ENCODE results near the gene L3MBTL3.

L3MBTL3 gene

GRCh38 chr6:130026859-130027258 is 8.5 kb downstream of the L3MBTL3 start:
- Histone ChIP-seq H3K27me3 (ENCODE audit: control insufficient read depth, insufficient read depth, low read length) (no peaks in the 10 kb centered on the region), H3K9me3 (ENCODE audit: control insufficient read depth, insufficient read depth, low read length) (no peaks in the 10 kb centered on the region), H3K27ac (ENCODE audit: low read length) (no peak overlapping the region), H3K4me3 (ENCODE audit: low read length) (no peak overlapping the region), H3K36me3 (ENCODE audit: control insufficient read depth, insufficient read depth, low read length) (no peaks in the 10 kb centered on the region), H3K4me1 (ENCODE audit: control insufficient read depth, insufficient read depth, low read length) (no peaks in the 10 kb centered on the region)
- WGBS (ENCODE audit: insufficient coverage, insufficient read length): no CpG with 5 or more reads among the region's 2 CpGs
- DNase-seq (ENCODE audit: low read depth, low spot score): no peak

- Histone ChIP-seq H3K4me3 (ENCODE audit: low read length) (no peak overlapping the region), H3K27ac (ENCODE audit: low read length) (no peak overlapping the region), H3K36me3 (ENCODE audit: control insufficient read depth, insufficient read depth, low read length) (no peaks in the 10 kb centered on the region), H3K9me3 (ENCODE audit: control insufficient read depth, insufficient read depth, low read length) (no peaks in the 10 kb centered on the region), H3K4me1 (ENCODE audit: control insufficient read depth, insufficient read depth, low read length) (no peaks in the 10 kb centered on the region), H3K27me3 (ENCODE audit: control insufficient read depth, insufficient read depth, low read length) (no peaks in the 10 kb centered on the region)
- DNase-seq (ENCODE audit: low read depth, low spot score): no peak
- WGBS (ENCODE audit: insufficient coverage, insufficient read length): no CpG with 5 or more reads among the region's 1 CpG
These were observed 9.6 kb downstream of the L3MBTL3 start for GRCh38 chr6:130027948-130028347.

- DNase-seq (ENCODE audit: low read depth, low spot score): no peak
- Histone ChIP-seq H3K27ac (ENCODE audit: low read length) (no peak overlapping the region), H3K4me1 (ENCODE audit: control insufficient read depth, insufficient read depth, low read length) (no peaks in the 10 kb centered on the region), H3K36me3 (ENCODE audit: control insufficient read depth, insufficient read depth, low read length) (no peaks in the 10 kb centered on the region), H3K4me3 (ENCODE audit: low read length) (no peak overlapping the region), H3K9me3 (ENCODE audit: control insufficient read depth, insufficient read depth, low read length) (no peaks in the 10 kb centered on the region), H3K27me3 (ENCODE audit: control insufficient read depth, insufficient read depth, low read length) (no peaks in the 10 kb centered on the region)
- no CpG with 5 or more reads among the region's 6 CpGs for WGBS (ENCODE audit: insufficient coverage, insufficient read length)
These were observed 10.8 kb downstream of the L3MBTL3 start for GRCh38 chr6:130029163-130029562.

- Histone ChIP-seq H3K4me3 (ENCODE audit: low read length) (no peak overlapping the region), H3K9me3 (ENCODE audit: control insufficient read depth, insufficient read depth, low read length) (no peaks in the 10 kb centered on the region; the same call in 1 of the 2 replicates), H3K27me3 (ENCODE audit: control insufficient read depth, insufficient read depth, low read length) (no peaks in the 10 kb centered on the region), H3K27ac (ENCODE audit: low read length) (no peak overlapping the region), H3K36me3 (ENCODE audit: control insufficient read depth, insufficient read depth, low read length) (no peaks in the 10 kb centered on the region), H3K4me1 (ENCODE audit: control insufficient read depth, insufficient read depth, low read length) (peaks cover 3% of the 10 kb centered on the region; the same call in 1 of the 2 replicates)
- no peak for DNase-seq (ENCODE audit: low read depth, low spot score)
- 100% methylated on average over 1 of the region's 9 CpGs for WGBS (ENCODE audit: insufficient coverage, insufficient read length)
These were observed 14.5 kb downstream of the L3MBTL3 start for GRCh38 chr6:130032758-130033340.

GRCh38 chr6:130033949-130034348 is 15.6 kb downstream of the L3MBTL3 start:
- no peak overlapping the region for H3K4me3 ChIP-seq (ENCODE audit: low read length)
- no CpG with 5 or more reads among the region's 5 CpGs for WGBS (ENCODE audit: insufficient coverage, insufficient read length)
- H3K9me3 ChIP-seq (ENCODE audit: control insufficient read depth, insufficient read depth, low read length): no peaks in the 10 kb centered on the region; the same call in 1 of the 2 replicates
- no peak for DNase-seq (ENCODE audit: low read depth, low spot score)
- no peaks in the 10 kb centered on the region for H3K27me3 ChIP-seq (ENCODE audit: control insufficient read depth, insufficient read depth, low read length)
- peaks cover 3% of the 10 kb centered on the region; the same call in 1 of the 2 replicates for H3K4me1 ChIP-seq (ENCODE audit: control insufficient read depth, insufficient read depth, low read length)
- H3K27ac ChIP-seq (ENCODE audit: low read length): no peak overlapping the region
- H3K36me3 ChIP-seq (ENCODE audit: control insufficient read depth, insufficient read depth, low read length): no peaks in the 10 kb centered on the region

- Histone ChIP-seq H3K27me3 (ENCODE audit: control insufficient read depth, insufficient read depth, low read length) (no peaks in the 10 kb centered on the region), H3K4me1 (ENCODE audit: control insufficient read depth, insufficient read depth, low read length) (peaks cover 3% of the 10 kb centered on the region; the same call in 1 of the 2 replicates), H3K9me3 (ENCODE audit: control insufficient read depth, insufficient read depth, low read length) (no peaks in the 10 kb centered on the region; the same call in 1 of the 2 replicates), H3K4me3 (ENCODE audit: low read length) (no peak overlapping the region), H3K27ac (ENCODE audit: low read length) (no peak overlapping the region), H3K36me3 (ENCODE audit: control insufficient read depth, insufficient read depth, low read length) (no peaks in the 10 kb centered on the region)
- no peak for DNase-seq (ENCODE audit: low read depth, low spot score)
- WGBS (ENCODE audit: insufficient coverage, insufficient read length): 100% methylated on average over 1 of the region's 11 CpGs
These were observed 16.2 kb downstream of the L3MBTL3 start for GRCh38 chr6:130034378-130035146.

- peaks cover 3% of the 10 kb centered on the region; the same call in 1 of the 2 replicates for H3K4me1 ChIP-seq (ENCODE audit: control insufficient read depth, insufficient read depth, low read length)
- DNase-seq (ENCODE audit: low read depth, low spot score): no peak
- no peaks in the 10 kb centered on the region for H3K36me3 ChIP-seq (ENCODE audit: control insufficient read depth, insufficient read depth, low read length)
- no CpG with 5 or more reads among the region's 2 CpGs for WGBS (ENCODE audit: insufficient coverage, insufficient read length)
- no peak overlapping the region for H3K27ac ChIP-seq (ENCODE audit: low read length)
- H3K9me3 ChIP-seq (ENCODE audit: control insufficient read depth, insufficient read depth, low read length): no peaks in the 10 kb centered on the region; the same call in 1 of the 2 replicates
- no peak overlapping the region for H3K4me3 ChIP-seq (ENCODE audit: low read length)
- no peaks in the 10 kb centered on the region for H3K27me3 ChIP-seq (ENCODE audit: control insufficient read depth, insufficient read depth, low read length)
These were observed 16.8 kb downstream of the L3MBTL3 start for GRCh38 chr6:130035211-130035610.

GRCh38 chr6:130037207-130037811 is 18.9 kb downstream of the L3MBTL3 start:
- Histone ChIP-seq H3K4me1 (ENCODE audit: control insufficient read depth, insufficient read depth, low read length) (peaks cover 3% of the 10 kb centered on the region; the same call in 1 of the 2 replicates), H3K4me3 (ENCODE audit: low read length) (no peak overlapping the region), H3K9me3 (ENCODE audit: control insufficient read depth, insufficient read depth, low read length) (no peaks in the 10 kb centered on the region; the same call in 1 of the 2 replicates), H3K36me3 (ENCODE audit: control insufficient read depth, insufficient read depth, low read length) (no peaks in the 10 kb centered on the region), H3K27me3 (ENCODE audit: control insufficient read depth, insufficient read depth, low read length) (no peaks in the 10 kb centered on the region), H3K27ac (ENCODE audit: low read length) (no peak overlapping the region)
- no peak for DNase-seq (ENCODE audit: low read depth, low spot score)
- no CpG with 5 or more reads among the region's 3 CpGs for WGBS (ENCODE audit: insufficient coverage, insufficient read length)

- DNase-seq (ENCODE audit: low read depth, low spot score): no peak
- H3K9me3 ChIP-seq (ENCODE audit: control insufficient read depth, insufficient read depth, low read length): no peaks in the 10 kb centered on the region
- H3K36me3 ChIP-seq (ENCODE audit: control insufficient read depth, insufficient read depth, low read length): no peaks in the 10 kb centered on the region; the same call in 1 of the 2 replicates
- H3K27me3 ChIP-seq (ENCODE audit: control insufficient read depth, insufficient read depth, low read length): no peaks in the 10 kb centered on the region
- no peak overlapping the region for H3K27ac ChIP-seq (ENCODE audit: low read length)
- no peaks in the 10 kb centered on the region for H3K4me1 ChIP-seq (ENCODE audit: control insufficient read depth, insufficient read depth, low read length)
- H3K4me3 ChIP-seq (ENCODE audit: low read length): no peak overlapping the region
These were observed 23.2 kb downstream of the L3MBTL3 start for GRCh38 chr6:130041594-130041993.

GRCh38 chr6:130043344-130043743 is 25.0 kb downstream of the L3MBTL3 start:
- Histone ChIP-seq H3K27me3 (ENCODE audit: control insufficient read depth, insufficient read depth, low read length) (no peaks in the 10 kb centered on the region), H3K4me3 (ENCODE audit: low read length) (no peak overlapping the region), H3K9me3 (ENCODE audit: control insufficient read depth, insufficient read depth, low read length) (no peaks in the 10 kb centered on the region), H3K36me3 (ENCODE audit: control insufficient read depth, insufficient read depth, low read length) (no peaks in the 10 kb centered on the region; the same call in 1 of the 2 replicates), H3K4me1 (ENCODE audit: control insufficient read depth, insufficient read depth, low read length) (no peaks in the 10 kb centered on the region), H3K27ac (ENCODE audit: low read length) (no peak overlapping the region)
- DNase-seq (ENCODE audit: low read depth, low spot score): no peak
- no CpG with 5 or more reads among the region's 4 CpGs for WGBS (ENCODE audit: insufficient coverage, insufficient read length)
